GM12864 (cell line): Measurements from ENCODE around the gene SELENOP.

ENCODE experiments used
- DNase-seq: peaks from one replicate; pipeline ENCODE4 v3.0.0-alpha.2; 2011; ENCODE audit warnings: low read depth
- H3K4me3 ChIP-seq: 2 replicates; pipeline ENCODE4 v1.5.1; 2011; ENCODE audit warnings: mild to moderate bottlenecking, low read depth, low read length, control low read depth
- CTCF ChIP-seq: IDR thresholded peaks from 2 replicates; pipeline ENCODE4 v1.5.1; 2011; ENCODE audit warnings: low read depth, mild to moderate bottlenecking, moderate library complexity, low read length, control low read depth, inconsistent platforms; ENCODE audit errors: missing control alignments

SELENOP gene

DNA sequence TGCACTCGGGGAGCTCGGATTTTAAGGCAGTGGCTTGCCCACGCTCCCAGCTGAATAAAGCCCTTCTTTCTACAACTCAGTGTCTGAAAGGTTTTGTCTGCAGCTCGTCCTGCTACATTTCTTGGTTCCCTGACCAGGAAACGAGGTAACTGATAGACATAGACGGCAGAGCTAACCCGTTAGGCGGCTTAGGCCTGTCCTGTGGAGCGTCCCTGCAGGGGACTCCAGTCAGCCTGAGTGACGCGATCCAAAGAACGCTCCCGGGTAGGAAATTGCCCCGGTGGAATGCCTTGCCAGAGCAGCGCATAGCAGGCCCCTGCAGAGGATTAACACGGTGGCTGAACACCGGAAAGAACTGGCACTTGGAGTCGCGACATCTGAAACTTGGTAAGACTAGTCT, 1.8 kb upstream of the SELENOP start:
- no peak overlapping the region for H3K4me3 ChIP-seq
- DNase-seq: no peak
- no peak for TF ChIP-seq CTCF

- no peak for DNase-seq
- H3K4me3 ChIP-seq: no peak overlapping the region
- no peak for TF ChIP-seq CTCF
These were observed 928 bp upstream of the SELENOP start for GRCh38 chr5:42812620-42813019.

GRCh38 chr5:42810834-42811590, 680 bp downstream of the SELENOP start:
- no peak for TF ChIP-seq CTCF
- H3K4me3 ChIP-seq: no peak overlapping the region
- DNase-seq: no peak

GRCh38 chr5:42808888-42809611, 2.6 kb downstream of the SELENOP start:
- no peak for TF ChIP-seq CTCF
- no peak overlapping the region for H3K4me3 ChIP-seq
- no peak for DNase-seq

GRCh38 chr5:42807722-42808447, 3.8 kb downstream of the SELENOP start:
- no peak for TF ChIP-seq CTCF
- DNase-seq: no peak
- no peak overlapping the region for H3K4me3 ChIP-seq

- DNase-seq: no peak
- no peak overlapping the region for H3K4me3 ChIP-seq
- TF ChIP-seq CTCF: no peak
These were observed 4.9 kb downstream of the SELENOP start for GRCh38 chr5:42806701-42807262.
